Natural killer cell (primary cell): ENCODE data around the gene TET1. TPM values are rescaled to one million over a fixed set of nuclear protein-coding genes. Genes with fewer than 3 reads are reported as not detected.

Source experiments
- ATAC-seq, 3 donors: fragments of 150-1000 bp in 2 of 3; fragments of 200-7000 bp in 1 of 3; cut with Tn5 transposase; 1 replicate in 1 of 3; 2 replicates in 2 of 3; pipeline ENCODE4 v1.10.0; 2021; ENCODE audit warnings: mild to moderate bottlenecking in 2 of 3, moderate library complexity in 2 of 3
- DNase-seq, 2 donors: peaks; one replicate each; pipeline versions ENCODE4 v3.0.0 to v3.0.0-alpha.2; 2013 to 2021; ENCODE audit warnings: mixed read lengths in 1 of 2
- H3K27ac ChIP-seq: one replicate; pipeline ENCODE4 v1.5.1; 2013; ENCODE audit warnings: mild to moderate bottlenecking, low read length
- H3K27me3 ChIP-seq: one replicate; pipeline ENCODE4 v1.6.1; 2013; ENCODE audit warnings: low read length; ENCODE audit not compliant: control insufficient read depth, insufficient read depth
- H3K36me3 ChIP-seq: one replicate; pipeline ENCODE4 v1.6.1; 2013; ENCODE audit warnings: low read length; ENCODE audit not compliant: control insufficient read depth, insufficient read depth
- H3K4me1 ChIP-seq: one replicate; pipeline ENCODE4 v1.6.1; 2013; ENCODE audit warnings: low read length; ENCODE audit not compliant: control insufficient read depth, insufficient read depth
- H3K4me3 ChIP-seq: one replicate; pipeline ENCODE4 v1.5.1; 2013; ENCODE audit warnings: low read length
- H3K9me3 ChIP-seq: one replicate; pipeline ENCODE4 v1.6.1; 2013; ENCODE audit warnings: low read length; ENCODE audit not compliant: control insufficient read depth, insufficient read depth
- H3K27ac Mint-ChIP-seq, 2 donors: one replicate each; pipeline ENCODE4 v1.8.0; 2022; ENCODE audit warnings: mild to moderate bottlenecking in 2 of 2, mixed read lengths in 2 of 2, moderate library complexity in 1 of 2
- H3K27me3 Mint-ChIP-seq, 2 donors: one replicate each; pipeline ENCODE4 v1.8.0; 2022; ENCODE audit warnings: low read depth in 2 of 2, mixed read lengths in 2 of 2
- H3K36me3 Mint-ChIP-seq: one replicate; pipeline ENCODE4 v1.8.0; 2022; ENCODE audit warnings: mixed read lengths
- H3K4me1 Mint-ChIP-seq, 2 donors: one replicate each; pipeline ENCODE4 v1.8.0; 2022; ENCODE audit warnings: mixed read lengths in 2 of 2
- H3K4me3 Mint-ChIP-seq: one replicate; pipeline ENCODE4 v1.8.0; 2022; ENCODE audit warnings: mild to moderate bottlenecking, moderate library complexity, mixed read lengths
- H3K9me3 Mint-ChIP-seq, 2 donors: one replicate each; pipeline ENCODE4 v1.8.0; 2022; ENCODE audit warnings: mixed read lengths in 2 of 2
- WGBS: methylation state at CpG from one replicate; pipeline ENCODE4 v1.1.7; 2013; ENCODE audit warnings: missing lambda C conversion rate; ENCODE audit not compliant: insufficient coverage; 5-methylcytosine and 5-hydroxymethylcytosine counted together
- intact Hi-C: fragments of 100-400 bp; cut with micrococcal nuclease; formaldehyde crosslinking; loops from one replicate; pipeline ENCODE4 v1.14.2; 2022
- total RNA-seq, 4 donors: library from RNA; stranded (reverse); fragments of 120-200 nt in 1 of 4; gene quantifications; one replicate each; pipeline versions ENCODE4 v1.2.3 to v1.2.4, GENCODE V29; 2013 to 2022
- TF ChIP-seq, protein P1 (sequence below): fragments of 200-600 bp; IDR thresholded peaks from one replicate; pipeline ENCODE4 v1.8.0; 2022; ENCODE audit warnings: antibody characterized with exemption

TET1 gene
- total RNA-seq, 3 donors from 2014 or later (not counting 1 experiment from before 2014, with no cell fraction given): 4.0 to 5.9 (median 4.5) TPM

DNA sequence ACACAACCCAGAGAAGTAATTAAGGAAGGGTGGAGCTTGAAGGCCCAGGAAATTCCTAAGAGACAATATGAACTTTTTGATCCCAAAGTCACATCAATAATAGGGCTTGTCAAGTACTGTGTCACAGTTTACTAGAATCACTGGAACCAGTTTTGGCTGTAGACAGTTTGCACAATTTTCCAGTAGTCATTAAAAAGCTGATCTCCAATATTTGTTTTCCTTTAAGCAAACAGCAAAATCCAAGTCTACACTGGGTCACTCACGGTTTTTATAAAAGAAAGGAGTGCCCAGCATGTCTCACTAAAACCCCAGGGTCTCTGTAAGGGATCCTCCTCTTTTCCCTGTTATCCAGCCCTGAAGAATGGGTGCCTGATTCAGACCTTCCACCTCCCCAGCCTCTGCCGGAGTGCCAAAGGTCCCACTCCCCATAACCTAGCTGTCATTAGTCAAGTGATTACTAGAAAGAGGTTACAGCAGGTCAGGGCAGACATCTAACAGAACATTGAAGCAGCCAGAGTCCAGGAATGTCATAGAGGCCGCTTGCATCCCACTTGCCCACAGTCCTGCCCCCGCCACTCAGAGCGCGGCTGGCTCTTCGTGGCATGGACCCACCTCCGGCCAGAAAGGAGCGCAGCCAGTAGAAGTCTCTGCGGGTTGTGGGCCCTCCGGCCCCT, 33.4 kb upstream of the TET1 start:
- Mint-ChIP-seq H3K4me1 (peaks cover 8% of the 10 kb centered on the region in 2 donors), H3K36me3 (no peaks in the 10 kb centered on the region), H3K9me3 (no peaks in the 10 kb centered on the region), H3K27ac (peak overlapping the region; percentile 90 to 94), H3K4me3 (peak overlapping the region; percentile 91), H3K27me3 (no peaks in the 10 kb centered on the region)
- no peaks in the 10 kb centered on the region for H3K27me3 ChIP-seq
- H3K36me3 ChIP-seq: peaks cover 5% of the 10 kb centered on the region
- H3K4me3 ChIP-seq: peak overlapping the region; percentile 65
- ATAC-seq (no peak), DNase-seq (no peak)
- peaks cover 15% of the 10 kb centered on the region for H3K4me1 ChIP-seq
- TF ChIP-seq, protein P1, sequence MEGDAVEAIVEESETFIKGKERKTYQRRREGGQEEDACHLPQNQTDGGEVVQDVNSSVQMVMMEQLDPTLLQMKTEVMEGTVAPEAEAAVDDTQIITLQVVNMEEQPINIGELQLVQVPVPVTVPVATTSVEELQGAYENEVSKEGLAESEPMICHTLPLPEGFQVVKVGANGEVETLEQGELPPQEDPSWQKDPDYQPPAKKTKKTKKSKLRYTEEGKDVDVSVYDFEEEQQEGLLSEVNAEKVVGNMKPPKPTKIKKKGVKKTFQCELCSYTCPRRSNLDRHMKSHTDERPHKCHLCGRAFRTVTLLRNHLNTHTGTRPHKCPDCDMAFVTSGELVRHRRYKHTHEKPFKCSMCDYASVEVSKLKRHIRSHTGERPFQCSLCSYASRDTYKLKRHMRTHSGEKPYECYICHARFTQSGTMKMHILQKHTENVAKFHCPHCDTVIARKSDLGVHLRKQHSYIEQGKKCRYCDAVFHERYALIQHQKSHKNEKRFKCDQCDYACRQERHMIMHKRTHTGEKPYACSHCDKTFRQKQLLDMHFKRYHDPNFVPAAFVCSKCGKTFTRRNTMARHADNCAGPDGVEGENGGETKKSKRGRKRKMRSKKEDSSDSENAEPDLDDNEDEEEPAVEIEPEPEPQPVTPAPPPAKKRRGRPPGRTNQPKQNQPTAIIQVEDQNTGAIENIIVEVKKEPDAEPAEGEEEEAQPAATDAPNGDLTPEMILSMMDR: no peak
- under 1% methylated on average over 11 of the region's 11 CpGs for WGBS
- peak overlapping the region; percentile 84 for H3K27ac ChIP-seq
- no peaks in the 10 kb centered on the region for H3K9me3 ChIP-seq
- intact Hi-C loops: loop anchor here (5.0 kb wide), 1 partner anchor 194 kb away; the partner anchor contains the start of genes HNRNPH3 and PBLD

DNA sequence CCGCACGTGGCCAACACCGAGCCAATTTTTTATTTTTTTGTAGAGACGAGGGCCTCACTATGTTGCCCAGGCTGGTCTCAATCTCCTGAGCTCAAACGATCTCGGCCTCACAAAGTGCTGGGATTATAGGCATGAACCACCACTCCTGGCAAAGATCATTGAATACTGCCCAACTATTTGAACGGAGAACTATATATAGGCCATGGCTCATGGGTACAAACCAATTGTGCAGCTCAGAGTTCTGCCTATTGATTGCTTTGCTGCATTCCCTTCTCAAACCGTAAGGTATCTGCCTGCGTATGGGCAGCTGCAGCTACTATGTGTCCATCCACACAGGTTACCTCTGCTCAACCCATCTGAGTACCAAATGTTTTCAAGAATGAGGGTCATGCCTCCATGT, 23.2 kb upstream of the TET1 start:
- no peaks in the 10 kb centered on the region for H3K9me3 ChIP-seq
- no peaks in the 10 kb centered on the region for H3K4me1 ChIP-seq
- no peaks in the 10 kb centered on the region for H3K36me3 ChIP-seq
- Mint-ChIP-seq H3K9me3 (no peaks in the 10 kb centered on the region), H3K27ac (no peak overlapping the region), H3K4me1 (no peaks in the 10 kb centered on the region), H3K4me3 (no peak overlapping the region), H3K27me3 (no peaks in the 10 kb centered on the region), H3K36me3 (no peaks in the 10 kb centered on the region)
- TF ChIP-seq, protein P1: no peak
- no peak for ATAC-seq
- H3K27me3 ChIP-seq: no peaks in the 10 kb centered on the region
- DNase-seq: no peak
- intact Hi-C loops: no loop called here
- H3K4me3 ChIP-seq: no peak overlapping the region
- H3K27ac ChIP-seq: no peak overlapping the region
- 87% methylated on average over 9 of the region's 9 CpGs for WGBS

DNA sequence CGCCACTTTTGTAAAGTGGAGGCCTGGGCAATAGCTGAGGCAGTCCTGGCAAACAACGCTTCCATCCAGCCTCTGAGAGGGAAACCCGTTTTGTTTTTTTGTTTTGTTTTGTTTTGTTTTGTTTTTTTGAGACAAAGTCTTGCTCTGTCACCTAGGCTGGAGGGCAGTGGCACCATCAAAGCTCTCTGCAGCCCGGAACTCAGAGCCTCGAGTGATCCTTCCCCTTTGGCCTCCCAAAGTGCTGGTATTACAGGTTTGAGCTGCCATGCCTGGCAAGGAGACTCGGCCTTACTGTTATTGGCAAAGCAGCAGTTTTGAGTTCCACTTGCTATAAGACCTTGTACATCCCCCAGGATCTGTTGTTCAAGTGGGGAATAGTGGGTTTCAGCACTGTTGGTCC, 22.3 kb upstream of the TET1 start:
- H3K27me3 Mint-ChIP-seq: no peaks in the 10 kb centered on the region
- no peaks in the 10 kb centered on the region for H3K27me3 ChIP-seq
- DNase-seq: no peak
- no peaks in the 10 kb centered on the region for H3K36me3 Mint-ChIP-seq
- no peak overlapping the region for H3K27ac ChIP-seq
- H3K4me3 ChIP-seq: no peak overlapping the region
- TF ChIP-seq, protein P1: no peak
- ATAC-seq: no peak
- H3K36me3 ChIP-seq: no peaks in the 10 kb centered on the region
- no peaks in the 10 kb centered on the region for H3K4me1 Mint-ChIP-seq
- no peaks in the 10 kb centered on the region for H3K9me3 Mint-ChIP-seq
- H3K4me1 ChIP-seq: no peaks in the 10 kb centered on the region
- H3K4me3 Mint-ChIP-seq: no peak overlapping the region
- intact Hi-C loops: no loop called here
- H3K9me3 ChIP-seq: no peaks in the 10 kb centered on the region
- no peak overlapping the region for H3K27ac Mint-ChIP-seq
- 79% methylated on average over 6 of the region's 6 CpGs for WGBS
